Measurements from ENCODE around the gene ASGR2. TPM values are rescaled to one million over a fixed set of nuclear protein-coding genes. Genes with fewer than 3 reads are reported as not detected.
A peak's percentile ranks its signal among the peaks of the same experiment; 100 is the strongest.
"Not testable (repeated sequence)": the region's sequence is repeated elsewhere in the genome, so short reads cannot be mapped to it uniquely, and the experiment has no call there.

Gene ASGR2, protein sequence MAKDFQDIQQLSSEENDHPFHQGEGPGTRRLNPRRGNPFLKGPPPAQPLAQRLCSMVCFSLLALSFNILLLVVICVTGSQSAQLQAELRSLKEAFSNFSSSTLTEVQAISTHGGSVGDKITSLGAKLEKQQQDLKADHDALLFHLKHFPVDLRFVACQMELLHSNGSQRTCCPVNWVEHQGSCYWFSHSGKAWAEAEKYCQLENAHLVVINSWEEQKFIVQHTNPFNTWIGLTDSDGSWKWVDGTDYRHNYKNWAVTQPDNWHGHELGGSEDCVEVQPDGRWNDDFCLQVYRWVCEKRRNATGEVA
- total RNA-seq (2014; rRNA removed; shearing (Covaris generic)) = 0.10 TPM in 1 of 2 replicates, not detected in the other

DNA sequence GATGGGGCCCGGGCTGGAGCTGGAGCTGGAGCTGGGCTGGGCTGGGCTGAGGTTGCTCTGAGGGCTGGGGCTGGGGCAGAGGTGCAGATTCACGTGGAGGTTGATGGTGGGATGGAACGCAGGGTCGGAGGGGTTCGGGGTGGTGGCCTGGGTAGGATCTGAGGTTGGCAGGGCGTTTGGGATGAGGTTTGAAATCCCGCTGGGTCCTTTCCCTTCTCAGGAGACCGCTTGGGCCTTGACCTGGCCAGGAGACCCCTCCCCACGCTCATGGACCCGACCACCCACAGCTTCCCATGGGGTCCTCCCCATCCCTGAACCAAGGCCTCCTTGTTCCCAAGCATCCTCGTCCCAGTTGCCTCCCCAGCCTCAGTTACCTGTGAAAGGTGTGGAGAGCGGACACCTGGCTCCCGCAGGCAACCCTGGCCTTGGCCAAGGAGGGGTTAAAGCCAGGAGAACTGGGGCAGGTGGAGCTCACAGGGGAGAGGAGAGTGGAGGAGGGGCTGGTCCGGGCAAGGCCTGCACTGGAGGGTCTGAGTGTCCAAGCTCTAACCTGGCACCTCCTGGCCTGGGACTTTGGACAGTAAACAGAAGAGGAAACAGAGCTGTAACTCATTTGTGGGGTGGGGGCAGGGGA is at the start of gene ASGR2:
TSS of gene ASGR2 (minus strand) at position 582 of the 634 bp plus-strand sequence. CDS start 582 bp downstream, outside the sequence.
- no peak for DNase-seq (ENCODE audit: low spot score)

- DNase-seq (ENCODE audit: low spot score) = not testable (repeated sequence)
Observed at GRCh38 chr17:7159571-7159970, 44.9 kb upstream of the ASGR2 start.

GRCh38 chr17:7158424-7158823 is 43.8 kb upstream of the ASGR2 start:
- DNase-seq (ENCODE audit: low spot score) = not testable (repeated sequence)

DNA sequence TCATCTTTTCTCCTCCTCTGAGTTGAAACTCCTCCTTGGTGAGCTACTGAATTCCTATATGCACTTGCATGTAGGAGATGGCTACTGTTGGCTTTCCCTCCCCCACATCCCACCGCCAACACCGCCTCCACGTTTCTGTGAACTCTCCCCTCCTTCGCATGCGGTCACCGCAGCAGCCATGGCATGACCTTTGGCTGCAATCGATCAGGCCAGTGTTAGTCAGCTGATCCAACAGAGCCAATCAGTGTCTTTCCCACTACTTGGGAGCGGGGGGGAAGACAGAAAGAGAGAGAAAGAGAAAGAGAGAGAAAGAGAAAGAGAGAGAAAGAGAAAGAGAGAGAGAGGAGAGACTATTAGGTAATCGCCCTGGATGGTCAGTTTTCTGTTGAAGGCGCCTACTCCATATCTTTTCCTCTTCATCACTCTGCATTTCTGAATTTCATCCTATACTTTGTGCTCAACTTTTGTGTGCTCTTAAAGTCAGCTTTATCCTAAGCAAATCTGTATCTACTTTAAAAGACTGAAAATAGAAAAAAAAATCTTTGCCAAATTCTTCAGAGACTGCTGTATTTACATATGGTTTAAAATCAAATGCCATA is 41.8 kb upstream of the ASGR2 start:
- DNase-seq (ENCODE audit: low spot score) = no peak

DNA sequence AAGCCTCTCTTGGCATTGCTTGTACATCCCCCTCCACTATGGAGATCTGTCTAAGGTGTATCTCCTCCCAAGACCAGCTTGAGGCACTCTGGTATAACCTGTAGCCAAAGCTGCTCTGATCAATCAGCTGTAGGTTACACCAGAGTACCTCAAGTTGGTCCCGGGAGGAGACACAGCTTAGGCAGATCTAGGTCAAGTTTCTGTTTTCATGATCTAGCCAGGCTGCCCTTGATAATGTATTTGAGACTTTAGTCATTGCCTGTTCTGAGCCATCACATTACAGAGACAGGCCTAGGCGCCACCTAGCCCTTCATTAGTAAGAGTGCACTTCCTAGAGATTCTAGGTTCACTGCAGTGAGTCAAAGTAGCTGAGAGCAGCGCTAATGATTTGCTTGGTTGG is 33.1 kb upstream of the ASGR2 start:
- DNase-seq (ENCODE audit: low spot score) = no peak

DNA sequence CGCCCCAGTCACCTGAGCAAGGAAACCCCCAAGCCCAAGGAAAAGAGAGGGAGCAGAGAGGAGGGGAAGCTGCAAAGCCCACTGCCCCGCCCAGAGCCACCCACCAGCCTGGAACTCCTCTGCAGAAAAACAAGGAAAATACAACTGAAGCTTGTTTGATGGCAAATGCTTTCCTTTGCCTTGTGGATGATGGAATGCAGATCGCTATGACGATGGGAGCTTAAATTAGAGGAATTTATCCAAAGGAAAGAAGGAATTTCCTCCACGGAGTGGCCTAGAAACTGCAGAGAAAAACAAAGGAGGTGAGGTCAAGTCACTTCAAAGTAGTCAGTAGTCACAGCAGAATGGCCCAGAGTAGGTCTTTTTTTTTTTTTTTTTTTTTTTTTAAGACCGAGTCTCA is 31.5 kb upstream of the ASGR2 start:
- no peak for DNase-seq (ENCODE audit: low spot score)

GRCh38 chr17:7144213-7144612 is 29.6 kb upstream of the ASGR2 start:
- no peak for DNase-seq (ENCODE audit: low spot score)

DNA sequence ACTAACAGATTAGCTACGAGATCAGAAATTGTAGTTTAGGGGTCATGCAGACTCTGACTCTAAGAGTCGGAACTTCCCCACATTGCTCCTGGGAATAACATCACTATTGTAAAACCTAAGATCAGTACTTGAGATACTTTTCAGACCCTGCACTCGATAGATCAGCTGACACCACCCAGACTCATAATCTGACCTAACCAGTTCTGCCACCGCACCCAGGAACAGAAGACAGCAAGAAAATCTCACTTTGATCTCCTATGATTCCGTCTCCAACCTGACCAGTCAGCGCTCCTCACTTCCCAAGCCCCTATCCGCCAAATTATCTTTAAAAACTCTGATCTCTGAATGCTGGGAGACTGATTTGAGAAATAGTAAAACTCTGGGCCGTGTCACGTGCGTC is 27.2 kb upstream of the ASGR2 start:
- DNase-seq (ENCODE audit: low spot score) = no peak

GRCh38 chr17:7139400-7139799 is 24.8 kb upstream of the ASGR2 start:
- DNase-seq (ENCODE audit: low spot score) = no peak

- DNase-seq (ENCODE audit: low spot score) = no peak
Observed at GRCh38 chr17:7138800-7139381, 24.3 kb upstream of the ASGR2 start.

GRCh38 chr17:7137171-7137943 is 22.7 kb upstream of the ASGR2 start:
- DNase-seq (ENCODE audit: low spot score) = no peak

- peak; percentile 30 for DNase-seq (ENCODE audit: low spot score)
Observed at GRCh38 chr17:7136266-7136877, 21.8 kb upstream of the ASGR2 start.

DNA sequence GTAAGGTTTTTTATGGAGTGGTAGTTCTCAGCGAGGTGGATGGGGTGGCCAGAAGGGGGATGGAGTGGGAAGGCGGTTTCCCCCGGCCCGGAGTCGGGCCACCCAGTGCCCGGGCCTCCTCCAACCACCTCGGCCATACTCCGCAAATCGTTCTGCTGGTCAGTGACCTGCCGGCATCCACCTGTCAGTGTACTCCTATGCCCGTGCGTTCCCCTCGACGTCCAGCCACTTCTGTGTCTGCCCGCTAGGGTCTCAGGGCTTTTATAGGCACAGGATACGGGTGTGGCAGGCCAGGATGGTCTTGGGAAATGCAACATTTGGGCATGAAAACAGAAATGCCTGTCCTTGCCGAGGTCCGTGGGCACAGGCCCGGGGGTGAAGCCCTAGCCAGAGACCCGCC is 19.3 kb upstream of the ASGR2 start:
- no peak for DNase-seq (ENCODE audit: low spot score)

GRCh38 chr17:7133424-7133823 is 18.8 kb upstream of the ASGR2 start:
- DNase-seq (ENCODE audit: low spot score) = no peak

- no peak for DNase-seq (ENCODE audit: low spot score)
Observed at GRCh38 chr17:7132511-7133094, 18.0 kb upstream of the ASGR2 start.

DNA sequence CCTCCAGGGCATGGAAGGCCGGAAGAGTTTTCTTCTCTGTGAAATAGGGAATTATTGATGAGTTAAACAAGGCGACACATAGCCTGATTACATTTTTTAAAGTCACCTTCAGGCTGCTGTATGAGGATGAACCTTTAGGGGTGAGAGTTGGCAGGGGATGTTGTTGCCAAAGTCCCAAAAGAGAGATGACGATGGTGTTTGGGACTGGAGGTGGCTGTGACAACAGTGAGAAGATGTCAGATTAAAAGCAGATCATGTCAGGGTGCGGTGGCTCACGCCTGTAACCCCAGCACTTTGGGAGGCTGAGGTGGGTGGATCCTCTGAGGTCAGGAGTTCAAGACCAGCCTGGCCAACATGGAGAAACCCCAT is 16.8 kb upstream of the ASGR2 start:
- DNase-seq (ENCODE audit: low spot score) = no peak

- DNase-seq (ENCODE audit: low spot score) = no peak
Observed at GRCh38 chr17:7130621-7131422, 16.2 kb upstream of the ASGR2 start.

- no peak for DNase-seq (ENCODE audit: low spot score)
Observed at GRCh38 chr17:7129311-7129710, 14.7 kb upstream of the ASGR2 start.

DNA sequence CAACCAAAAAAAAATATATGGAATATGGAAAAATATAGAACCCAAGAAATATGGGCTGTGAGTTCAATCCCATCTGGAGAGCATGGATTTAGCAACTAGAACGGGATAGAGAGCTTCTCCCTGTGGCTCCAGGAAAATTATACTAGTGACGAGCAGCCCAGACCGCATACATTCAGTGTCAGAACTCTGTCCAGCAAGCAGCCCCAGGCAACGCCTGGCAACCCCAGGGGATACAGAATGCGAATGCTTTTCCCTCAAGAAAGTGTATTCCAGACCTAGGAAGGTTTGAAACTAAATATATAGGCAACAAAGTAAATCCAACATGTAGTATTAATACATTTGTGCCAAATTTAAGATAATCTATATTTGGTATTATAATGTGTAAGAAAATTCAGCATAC is 13.5 kb upstream of the ASGR2 start:
- DNase-seq (ENCODE audit: low spot score) = no peak

GRCh38 chr17:7127501-7127900 is 12.9 kb upstream of the ASGR2 start:
- DNase-seq (ENCODE audit: low spot score) = not testable (repeated sequence)
